ENCODE measurements around the gene LAMA2.

The LAMA2 gene

DNA sequence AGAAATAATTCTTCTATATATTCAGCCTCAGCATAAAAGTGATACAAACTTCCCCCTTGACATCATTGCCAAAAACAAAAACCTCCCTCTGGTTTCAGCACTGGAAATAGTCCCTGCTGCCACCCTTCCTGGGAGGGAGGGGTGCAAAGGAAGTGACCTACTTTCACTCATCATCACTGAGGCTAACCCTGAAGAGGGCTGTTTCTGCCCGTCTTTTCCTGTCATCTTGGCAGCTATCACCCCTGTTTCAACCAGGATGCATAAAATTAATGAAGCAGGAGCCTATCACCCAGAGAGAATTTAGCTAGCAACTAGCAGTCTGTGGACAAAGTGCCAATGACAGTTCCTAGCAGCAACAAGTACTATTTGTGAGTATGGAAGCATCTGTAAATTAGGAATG, 397.8 kb downstream of the LAMA2 start:
- DNase-seq: no peak

DNA sequence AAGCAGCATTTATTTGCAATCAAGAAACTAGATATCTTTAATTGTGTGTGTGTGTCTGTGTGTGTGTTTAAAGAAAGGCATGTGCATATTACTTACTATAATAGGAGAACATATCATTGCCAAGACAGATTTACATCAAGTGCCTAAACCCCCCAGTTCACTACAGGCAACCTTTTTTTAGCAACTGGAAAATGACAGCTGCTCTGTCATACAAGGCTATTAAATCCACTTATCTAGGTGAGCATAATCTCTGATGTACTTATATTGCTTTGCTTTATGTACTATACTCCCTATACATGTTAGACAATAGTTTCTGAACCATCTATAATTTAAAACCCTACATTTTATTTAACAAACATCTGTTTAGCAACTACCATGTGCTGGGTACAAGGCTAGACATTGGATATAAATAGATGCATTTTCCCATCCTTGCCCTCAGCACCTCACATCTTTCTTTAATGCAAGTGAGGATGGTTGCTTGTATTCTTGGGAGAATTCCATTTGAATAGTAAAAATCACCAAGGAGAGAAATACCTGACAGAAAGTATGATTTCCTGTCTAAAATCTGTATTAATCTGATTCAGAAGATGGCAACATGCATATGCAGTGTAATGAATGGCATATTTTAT, 398.3 kb downstream of the LAMA2 start:
- DNase-seq: no peak

DNA sequence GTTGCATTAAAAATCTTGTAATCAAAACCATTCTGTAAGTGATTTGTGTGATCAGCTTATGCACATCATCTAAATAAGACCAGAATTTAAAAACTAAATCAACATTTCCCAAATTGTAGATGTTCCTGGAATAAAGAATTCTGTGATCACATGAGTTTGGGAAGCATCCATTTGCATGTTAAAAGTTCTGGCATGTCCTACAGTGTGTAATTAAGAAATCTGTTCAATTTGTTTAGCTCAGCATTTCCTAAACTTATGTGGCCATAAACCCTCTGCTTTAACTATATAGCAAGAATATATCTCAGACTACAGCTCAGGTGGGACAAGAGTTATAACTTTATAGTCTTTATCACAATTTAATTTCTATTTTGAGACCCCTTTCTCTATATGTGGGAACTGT, 399.1 kb downstream of the LAMA2 start:
- no peak for DNase-seq

DNA sequence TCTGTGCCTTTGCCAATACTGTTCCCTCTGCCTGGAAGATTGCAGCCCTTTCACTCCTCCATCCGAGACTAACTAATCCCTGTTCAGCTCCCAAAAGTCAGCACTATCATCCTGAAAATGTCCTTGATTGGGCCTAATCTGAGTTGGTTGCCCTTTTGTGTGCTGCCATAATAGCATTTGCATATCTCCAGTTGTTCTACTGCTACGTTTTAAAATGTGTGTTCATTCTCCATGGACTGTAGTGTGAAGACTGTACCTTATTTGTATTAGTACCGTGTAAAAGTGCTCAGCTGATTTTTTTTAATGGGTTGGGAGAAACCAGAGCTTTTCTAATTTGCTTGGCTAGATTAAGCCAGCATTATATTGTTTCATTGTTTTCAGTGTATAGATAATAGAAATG, 401.3 kb downstream of the LAMA2 start:
- DNase-seq: no peak

DNA sequence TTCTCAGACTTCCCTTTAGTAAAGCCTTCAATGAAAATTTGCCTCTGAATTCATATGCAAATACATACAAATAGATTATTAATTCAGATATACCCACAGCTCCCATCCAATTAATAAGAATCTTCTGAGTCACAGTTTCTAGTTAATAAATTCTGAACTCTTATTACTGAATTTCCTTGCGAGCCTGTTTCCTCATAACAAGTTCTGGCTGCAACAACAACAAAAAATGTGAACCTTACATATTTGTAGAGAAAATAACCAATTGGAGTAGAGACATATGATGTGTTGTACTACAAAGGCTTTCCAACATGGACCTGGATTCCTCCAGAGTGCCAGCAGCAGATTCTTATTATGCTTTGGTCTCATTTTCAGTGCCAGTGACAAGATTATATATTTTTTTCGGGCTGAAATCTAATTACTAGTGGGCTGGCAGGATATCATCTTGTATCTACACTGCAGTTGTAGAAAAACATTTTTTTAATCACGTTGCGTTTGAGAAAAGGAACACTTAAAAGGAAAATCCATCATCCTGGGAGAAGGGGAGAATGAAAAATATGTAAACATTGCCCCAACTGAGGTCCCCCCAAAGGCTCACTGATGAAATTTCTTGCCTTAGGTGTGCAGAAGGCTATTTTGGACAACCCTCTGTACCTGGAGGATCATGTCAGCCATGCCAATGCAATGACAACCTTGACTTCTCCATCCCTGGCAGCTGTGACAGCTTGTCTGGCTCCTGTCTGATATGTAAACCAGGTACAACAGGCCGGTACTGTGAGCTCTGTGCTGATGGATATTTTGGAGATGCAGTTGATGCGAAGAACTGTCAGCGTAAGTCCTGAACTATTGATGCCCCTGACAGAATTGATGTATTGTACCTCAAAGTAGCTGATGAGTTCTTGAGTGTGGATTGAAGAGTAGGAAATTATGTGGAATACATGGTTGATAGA, 404.6 kb downstream of the LAMA2 start:
- no peak for DNase-seq

DNA sequence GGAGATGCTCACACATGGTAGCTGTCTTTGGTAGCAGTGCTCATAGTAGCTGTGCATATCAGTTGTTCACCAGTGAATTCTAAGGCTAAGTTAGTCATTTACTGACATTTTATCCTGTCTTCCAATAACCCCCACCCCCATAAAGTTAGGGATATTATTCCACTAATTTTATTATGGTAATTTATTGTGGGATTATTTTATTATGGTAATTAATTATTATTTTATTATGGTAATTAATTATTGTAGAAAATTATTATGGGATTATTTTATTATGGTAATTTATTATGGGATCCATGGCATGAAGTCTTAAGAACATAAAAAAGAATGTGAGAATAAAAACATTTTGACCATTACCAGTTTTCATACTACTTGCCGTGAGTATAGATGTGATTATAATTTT, 406.5 kb downstream of the LAMA2 start:
- no peak for DNase-seq

DNA sequence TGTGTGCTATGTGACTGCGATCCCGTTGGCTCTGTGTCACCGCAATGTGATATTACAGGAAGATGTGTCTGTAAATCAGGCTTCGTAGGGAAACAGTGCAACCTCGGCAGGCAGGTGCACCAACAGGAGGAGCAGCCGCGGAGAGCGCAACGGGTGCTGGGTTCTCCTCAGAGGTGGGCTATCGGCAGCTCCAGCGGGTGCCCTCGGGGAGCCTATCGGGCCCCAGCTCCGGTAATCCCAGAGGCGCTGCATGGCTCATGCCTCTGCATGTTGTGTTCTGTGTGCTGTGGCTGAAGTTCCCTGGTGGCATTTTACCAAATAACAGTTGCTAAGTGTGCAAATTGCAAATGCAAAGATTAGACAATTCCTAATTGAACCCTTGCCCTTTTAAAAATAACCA, 409.9 kb downstream of the LAMA2 start:
- DNase-seq: no peak

DNA sequence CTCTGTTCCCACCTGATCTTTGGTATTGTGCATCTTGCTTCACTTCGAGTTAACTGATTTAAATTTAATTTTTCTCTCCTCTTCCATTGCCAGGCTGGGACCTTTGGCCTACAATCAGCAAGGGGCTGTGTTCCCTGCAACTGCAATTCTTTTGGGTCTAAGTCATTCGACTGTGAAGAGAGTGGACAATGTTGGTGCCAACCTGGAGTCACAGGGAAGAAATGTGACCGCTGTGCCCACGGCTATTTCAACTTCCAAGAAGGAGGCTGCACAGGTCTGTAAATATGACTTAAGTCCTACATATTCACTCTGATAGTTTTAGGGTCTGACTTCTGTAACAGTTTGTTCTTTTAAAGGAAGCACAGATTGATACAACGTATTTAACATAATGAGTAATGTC, 414.7 kb downstream of the LAMA2 start:
- DNase-seq: no peak

DNA sequence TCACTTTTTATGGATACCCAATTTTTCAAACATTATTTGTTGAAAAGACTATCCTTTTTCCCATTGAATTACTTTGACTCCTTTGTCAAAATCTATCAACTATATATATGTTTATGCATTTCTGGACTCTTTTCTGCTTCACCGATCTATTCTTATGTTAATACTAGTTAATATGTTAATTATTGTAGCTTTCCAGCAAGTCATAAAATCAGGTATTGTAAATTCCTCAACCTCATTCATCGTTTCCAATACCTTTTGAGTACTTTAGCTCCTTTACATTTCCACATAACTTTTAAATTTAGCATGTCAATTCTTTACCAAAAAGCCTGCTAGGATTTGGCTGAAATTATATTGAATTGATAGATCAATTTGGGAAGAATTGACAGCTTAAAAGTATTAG, 419.7 kb downstream of the LAMA2 start:
- DNase-seq: no peak

DNA sequence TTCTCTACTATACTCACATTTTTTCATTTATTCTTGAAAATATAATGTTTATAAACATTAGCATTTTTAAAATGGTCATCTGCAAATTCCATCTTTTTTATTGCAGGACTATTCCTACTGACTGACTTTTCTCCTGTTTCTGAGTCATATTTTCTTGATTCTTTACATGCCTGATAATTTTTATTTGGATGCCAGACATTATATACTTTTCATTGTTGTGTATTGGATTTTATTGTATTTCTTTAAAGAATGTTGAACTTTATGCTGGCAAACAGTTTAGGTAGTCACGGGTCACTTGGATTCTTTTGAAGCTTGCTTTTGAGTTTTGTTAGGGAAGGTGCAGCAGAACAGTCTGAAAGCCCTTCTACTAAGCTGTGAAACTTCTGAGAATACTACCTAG, 423.9 kb downstream of the LAMA2 start:
- DNase-seq: no peak

DNA sequence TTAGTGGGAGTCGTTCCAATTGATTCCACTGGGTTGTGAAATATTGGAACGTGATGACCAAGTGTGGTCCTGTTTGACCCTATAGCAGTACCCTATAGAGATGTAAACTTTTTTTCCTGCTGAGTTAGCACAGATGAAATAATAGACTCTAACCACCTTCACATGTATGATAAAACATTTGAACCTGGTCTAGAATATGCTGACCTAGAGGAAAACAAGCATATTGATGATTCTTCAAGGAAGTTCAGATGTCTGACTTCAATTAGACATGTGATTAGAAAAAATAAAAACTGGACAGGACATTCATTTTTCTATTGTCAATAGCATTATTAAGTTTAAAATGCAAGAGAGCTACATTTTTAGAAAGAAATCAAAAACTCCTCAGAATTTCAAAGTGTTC, 424.9 kb downstream of the LAMA2 start:
- no peak for DNase-seq

DNA sequence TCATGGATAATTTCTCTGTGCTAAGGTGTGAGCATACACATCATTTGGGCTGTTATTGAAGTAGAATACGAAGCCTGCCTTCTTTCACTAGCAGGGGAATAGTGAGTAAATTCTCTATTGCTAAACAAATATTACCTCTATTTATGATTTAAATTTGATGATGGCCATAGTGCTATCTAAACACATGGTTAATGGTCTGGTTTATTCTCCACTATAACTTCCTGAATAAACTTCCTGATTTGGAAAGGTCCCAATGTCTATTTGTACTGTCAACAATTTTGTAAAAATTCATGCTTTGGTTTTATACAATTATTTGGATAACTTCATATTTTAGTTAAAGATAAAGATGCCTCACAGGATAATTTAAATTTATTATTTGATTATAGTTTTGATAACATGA, 426.2 kb downstream of the LAMA2 start:
- no peak for DNase-seq

DNA sequence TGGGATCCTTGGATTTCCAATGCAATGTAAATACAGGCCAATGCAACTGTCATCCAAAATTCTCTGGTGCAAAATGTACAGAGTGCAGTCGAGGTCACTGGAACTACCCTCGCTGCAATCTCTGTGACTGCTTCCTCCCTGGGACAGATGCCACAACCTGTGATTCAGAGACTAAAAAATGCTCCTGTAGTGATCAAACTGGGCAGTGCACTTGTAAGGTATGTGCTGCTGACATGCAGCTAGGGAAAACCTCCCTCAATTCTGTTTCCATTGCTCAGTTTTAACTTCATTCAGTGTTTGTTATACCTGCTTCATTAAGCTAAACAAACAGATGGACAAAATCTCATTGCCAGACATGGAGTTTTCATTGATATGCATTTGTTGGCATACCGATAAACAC, 429.9 kb downstream of the LAMA2 start:
- DNase-seq: peak in 1 of 2 experiments; percentile 72

DNA sequence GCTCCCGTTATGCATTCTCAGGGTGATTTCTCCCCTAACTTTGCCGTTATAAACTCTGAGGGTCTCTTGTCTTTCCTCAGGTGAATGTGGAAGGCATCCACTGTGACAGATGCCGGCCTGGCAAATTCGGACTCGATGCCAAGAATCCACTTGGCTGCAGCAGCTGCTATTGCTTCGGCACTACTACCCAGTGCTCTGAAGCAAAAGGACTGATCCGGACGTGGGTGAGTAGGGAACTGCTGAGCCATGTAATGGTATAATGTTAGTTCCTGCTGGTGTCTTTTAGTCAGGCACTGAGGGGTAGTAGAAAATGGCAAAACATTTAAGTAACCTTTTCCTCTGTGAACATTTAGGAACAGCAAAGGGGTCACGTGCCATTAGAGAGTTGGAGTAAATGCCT, 431.6 kb downstream of the LAMA2 start:
- DNase-seq: no peak

DNA sequence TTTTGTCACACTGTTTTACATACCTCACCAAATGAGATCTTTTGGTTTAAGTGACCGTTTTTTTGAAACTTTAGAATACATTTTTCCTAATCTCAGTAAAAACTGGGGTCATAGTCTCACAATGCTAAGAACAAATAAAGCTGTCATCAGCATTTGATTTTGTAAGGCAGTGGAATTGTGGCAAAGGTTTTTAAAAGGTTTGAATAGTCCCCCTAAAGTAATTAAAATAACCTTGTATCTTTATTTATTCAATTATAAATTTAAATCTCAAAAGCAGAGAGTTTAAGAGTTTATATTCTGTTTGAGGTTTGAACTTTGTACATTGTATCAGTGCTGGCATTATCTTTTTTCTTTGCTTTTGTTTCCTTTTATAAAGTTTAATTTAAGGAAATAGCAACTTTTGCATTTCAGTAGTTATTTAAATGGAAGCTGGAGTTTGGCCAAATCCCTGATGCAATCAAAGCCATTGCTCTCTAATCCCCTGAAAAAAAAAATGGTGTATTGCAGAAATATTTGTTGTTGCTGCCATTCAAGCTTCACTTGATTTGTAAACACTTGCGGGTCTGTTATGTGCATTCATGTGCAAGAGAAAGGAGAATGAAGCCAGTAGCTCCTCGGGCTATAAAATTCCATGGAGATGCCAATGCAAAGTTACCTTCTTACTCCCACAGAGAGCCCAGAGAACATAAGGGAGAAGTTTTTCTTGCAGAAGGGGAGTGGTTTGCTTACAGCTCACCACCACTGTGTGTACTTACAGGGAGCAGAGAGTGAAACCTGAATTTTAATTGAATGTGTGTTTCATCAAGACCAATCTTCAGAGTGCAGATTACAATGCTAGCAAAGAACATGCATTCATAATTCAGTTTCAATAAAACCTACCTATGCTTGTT, 435.2 kb downstream of the LAMA2 start:
- no peak for DNase-seq

DNA sequence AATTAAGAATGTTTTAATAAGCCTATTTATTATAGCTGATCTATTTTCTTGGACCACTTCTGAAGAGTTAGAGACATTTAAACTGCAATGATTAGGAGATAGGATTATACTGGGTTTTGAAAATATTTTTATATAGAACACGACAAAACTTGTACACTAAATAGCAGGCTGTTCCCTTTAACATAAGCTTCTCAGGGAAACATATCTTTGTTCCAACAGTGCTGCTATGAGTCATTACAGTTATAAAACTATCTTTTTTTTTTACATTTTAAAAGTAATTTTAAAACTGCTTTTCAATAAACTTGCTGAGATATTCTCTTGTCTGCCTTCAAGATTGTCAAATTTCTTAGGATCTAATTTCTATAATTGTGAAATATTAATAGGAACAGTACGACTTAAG, 438.0 kb downstream of the LAMA2 start:
- DNase-seq: no peak

DNA sequence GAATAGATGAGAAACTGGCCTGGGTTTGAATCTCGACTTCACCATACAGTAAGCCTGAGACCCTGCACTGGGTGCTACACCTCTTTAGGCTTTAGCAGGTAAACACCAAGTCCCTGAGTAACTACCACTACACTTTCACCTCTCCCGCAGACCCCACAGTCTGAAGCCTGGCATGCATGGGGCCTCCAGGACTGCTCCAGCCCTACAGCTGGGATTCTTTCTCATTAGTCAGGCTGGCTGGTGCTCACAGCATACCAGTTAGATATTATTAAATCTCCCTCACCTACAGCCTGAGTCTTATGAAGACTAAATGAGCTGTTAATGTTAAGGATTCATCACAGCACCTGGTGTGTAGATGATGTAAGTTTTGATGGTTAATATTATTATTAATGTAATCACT, 438.4 kb downstream of the LAMA2 start:
- no peak for DNase-seq

DNA sequence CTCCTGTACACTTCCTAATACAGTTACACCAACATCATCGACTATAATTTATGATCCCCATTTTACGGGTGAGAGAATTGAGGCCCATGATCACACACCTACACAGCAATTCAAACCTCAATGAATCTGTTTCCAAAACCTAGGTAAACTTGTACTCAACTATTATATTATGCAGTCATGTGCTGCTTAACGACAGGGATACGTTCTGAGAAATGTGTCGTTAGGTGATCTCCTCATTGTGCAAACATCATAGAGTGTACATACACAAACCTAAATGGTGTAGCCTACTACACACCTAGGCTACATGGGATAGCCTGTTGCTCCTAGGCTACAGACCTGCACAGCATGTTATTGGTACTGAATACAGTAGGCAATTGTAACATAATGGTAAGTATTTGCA, 441.4 kb downstream of the LAMA2 start:
- DNase-seq: no peak

DNA sequence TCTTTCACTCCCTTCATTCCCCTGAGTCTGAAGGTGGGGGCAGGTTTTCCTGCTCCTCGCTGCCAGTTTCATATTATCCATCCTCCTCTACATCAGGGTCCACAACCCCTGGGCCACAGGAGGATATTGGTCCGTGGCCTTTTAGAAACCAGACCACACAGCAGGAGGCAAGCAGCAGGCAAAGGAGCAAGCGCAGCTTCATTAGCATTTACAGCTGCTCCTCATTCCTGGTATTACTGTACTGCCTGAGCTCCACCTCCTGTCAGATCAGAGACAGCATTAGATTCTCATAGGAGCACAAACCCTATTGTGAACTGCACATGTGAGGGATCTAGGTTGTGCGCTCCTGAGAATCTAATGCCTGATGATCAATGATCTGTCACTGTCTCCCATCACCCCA, 446.7 kb downstream of the LAMA2 start:
- no peak for DNase-seq

DNA sequence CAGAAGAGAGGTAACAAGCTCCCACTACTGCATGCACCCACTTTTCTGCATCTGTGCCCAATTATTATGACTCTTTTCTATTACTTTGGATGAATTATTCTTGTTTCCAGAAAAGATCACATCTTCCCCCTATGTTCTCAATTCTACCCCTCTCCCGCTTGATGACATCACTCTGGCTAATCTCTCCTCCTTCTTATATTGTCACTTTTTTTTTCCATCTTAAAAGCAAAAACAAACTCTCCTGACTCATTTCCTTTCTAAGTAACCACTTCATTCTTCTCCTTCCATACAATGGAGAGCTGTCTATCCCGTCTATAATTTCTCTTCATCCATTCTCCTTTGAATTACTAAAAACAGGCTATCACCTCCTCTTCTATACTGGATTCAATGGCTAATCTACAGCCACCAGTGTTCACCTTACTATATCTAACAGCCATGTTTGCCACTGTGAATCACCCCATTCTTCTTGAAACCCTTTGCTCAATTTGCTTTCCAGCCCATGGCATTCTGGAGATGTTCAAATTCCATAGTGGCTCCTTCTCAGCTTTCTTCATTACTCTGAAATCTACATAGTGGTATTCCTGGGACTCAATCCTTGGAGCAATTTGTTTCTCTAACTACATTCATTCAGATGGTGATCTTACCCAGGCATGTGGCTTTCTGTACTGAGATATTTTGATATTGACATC, 448.7 kb downstream of the LAMA2 start:
- DNase-seq: peak in 1 of 2 experiments; percentile 9

DNA sequence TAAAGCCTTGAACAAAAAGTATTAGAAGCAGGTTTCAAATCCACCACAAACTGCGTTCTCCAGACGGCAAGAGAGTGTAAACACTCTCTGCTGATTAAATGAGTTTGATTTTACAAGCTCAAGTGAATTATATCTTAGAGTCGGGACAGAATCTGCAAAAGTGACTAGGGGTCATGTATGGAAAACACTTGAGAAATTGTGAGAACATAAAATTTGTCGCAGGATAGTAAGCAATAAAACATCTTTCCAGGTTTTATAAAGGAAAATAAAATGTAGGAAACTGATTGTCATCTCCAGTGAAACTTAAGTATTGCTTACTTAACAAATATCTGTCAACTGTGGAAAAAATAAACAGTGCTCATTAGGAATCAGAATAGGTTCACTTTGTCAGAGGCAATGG, 452.9 kb downstream of the LAMA2 start:
- DNase-seq: no peak

DNA sequence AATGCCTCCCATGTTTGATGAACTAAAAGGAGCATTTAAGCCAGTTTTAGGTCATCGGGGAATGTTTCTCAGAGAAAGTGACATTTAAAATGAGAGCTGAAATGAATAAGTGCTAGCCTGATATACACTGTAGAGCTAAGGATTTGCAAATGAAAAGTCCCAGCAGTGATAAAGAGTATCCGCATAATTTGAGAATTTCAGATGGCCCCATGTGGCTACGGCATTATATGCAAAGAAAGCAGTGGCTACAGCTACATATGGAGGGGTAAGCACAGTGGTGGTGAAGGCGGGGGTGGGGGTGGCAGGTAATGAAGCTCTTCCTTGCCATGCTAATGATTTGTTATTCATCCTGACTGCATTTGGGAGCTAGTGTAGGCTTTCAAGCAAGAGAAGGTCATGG, 455.7 kb downstream of the LAMA2 start:
- no peak for DNase-seq

DNA sequence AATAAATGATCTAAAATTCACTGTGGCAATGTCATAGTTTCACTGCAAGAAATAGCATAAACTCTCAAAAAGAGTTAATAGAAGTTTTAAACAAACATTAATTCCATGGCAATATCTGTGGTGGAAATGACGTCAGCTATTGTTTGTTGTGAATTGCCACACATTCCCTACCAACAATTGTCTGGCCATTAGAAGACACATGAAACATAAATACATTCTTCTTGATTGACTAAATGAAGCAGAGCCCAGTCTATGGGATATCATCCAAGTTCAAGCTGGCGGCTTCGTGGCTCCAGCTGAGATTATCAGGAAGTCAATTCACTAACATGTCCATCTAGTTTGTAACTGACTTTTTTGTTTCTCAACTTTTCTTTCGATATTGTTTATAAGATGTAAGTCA, 458.0 kb downstream of the LAMA2 start:
- DNase-seq: no peak
